Suppressor macrophage treated with lipopolysaccharide for 1 hour (primary cell): ENCODE data around the gene FN1.

Experiments
- DNase-seq, 3 donors: peaks; one replicate each; pipeline ENCODE4 v3.0.0-alpha.2; 2020 to 2022

The FN1 gene

DNA sequence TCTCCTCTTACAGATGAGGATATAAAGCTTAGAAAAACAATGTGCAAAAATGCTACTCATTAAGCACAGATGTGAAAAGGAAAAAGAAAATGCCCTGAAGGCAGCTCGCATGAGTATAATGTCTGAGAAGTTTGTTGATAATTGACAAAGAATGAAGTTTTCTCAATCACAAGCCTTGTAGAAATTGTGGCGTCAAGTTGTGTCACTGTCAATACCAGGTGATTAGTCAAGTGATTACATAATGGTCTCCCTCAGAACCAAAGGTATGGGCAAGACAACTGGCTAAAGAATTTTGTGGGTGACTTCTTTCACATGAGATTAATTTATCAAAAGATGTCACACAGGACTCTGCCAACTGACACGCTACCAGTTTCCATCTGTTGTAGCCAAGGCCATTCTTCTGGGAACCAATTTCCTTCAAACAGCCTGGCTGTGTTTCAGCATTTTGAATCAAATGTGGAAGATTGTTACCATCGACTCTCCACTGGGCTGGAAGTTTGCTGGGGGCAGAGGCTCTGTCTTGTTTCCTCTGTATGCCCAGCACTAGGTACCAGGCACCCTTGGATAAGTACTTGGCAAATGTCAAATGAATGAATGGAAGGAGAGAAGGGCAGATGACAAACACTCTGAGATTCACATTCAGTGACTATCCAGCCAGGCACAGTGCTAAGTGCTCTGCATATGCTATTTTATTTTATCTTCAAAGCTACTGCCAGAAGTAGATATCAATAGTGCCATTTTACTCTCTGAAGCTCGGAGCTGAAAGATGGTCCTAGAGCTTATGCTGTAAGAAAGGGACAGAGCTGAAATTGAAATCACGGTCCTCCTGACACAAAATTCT lies 5.9 kb upstream of the FN1 start:
- DNase-seq, result no peak

DNA sequence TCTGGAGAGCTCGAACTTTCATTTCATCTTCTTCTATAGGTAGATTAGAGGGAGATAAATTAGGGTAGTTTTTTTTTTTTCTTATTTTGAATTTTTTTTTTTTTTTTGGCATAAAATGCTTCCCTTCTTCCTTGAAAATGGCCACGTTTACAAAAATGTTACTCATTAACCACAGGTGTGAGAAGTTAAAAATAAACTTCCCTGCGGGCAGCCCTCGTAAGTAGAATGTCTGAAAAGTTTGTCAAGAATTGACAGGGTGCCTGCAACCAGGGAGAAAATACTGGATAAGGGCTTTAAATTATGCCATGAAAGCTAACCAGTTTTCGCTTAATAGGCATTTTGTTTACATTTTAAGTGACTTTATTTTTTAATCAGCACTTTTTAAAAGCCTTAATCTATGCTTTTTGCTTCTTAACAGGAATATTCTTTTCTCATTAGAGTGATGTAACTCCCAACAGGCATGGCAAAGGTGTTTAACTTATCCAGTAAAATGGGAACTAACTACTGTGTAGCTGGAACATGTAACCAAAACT lies 4.2 kb upstream of the FN1 start:
- DNase-seq, result no peak

DNA sequence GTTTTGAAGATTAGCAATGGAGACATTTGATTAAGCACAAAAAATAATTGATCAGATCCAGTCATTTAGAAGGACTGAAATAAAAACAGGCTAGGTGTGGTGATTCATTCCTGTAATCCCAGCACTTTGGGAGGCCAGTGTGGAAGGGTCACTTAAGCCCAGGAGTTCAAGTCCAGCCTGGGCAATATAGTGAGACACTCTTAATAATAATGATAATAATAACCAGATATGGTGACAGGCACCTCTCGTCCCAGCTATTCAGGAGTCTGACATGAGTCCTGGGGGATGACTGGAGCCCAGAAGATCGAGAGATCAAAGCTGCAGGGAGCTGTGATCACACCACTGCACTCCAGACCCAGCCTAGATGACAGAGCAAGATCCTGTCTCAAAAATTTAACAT lies 3.5 kb upstream of the FN1 start:
- no peak for DNase-seq

DNA sequence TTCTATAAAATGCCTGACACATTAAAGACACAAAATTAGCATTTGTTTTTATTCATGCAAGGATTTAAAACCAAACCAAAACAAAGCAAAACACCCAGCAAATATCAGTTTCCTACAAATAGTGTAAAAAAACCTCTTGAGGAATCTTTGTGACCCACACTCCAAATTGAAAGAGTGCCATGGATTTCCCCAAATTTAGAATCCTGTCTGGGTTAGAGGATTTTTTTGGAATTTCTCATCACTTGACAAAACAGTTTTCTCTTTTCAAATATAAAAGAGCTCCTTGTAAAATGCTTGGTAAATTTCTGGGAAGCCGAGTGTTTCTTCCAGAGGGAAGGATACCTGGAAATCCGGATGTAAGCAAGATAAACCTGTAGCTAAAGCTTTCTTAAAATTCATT lies 1.7 kb upstream of the FN1 start:
- no peak for DNase-seq

DNA sequence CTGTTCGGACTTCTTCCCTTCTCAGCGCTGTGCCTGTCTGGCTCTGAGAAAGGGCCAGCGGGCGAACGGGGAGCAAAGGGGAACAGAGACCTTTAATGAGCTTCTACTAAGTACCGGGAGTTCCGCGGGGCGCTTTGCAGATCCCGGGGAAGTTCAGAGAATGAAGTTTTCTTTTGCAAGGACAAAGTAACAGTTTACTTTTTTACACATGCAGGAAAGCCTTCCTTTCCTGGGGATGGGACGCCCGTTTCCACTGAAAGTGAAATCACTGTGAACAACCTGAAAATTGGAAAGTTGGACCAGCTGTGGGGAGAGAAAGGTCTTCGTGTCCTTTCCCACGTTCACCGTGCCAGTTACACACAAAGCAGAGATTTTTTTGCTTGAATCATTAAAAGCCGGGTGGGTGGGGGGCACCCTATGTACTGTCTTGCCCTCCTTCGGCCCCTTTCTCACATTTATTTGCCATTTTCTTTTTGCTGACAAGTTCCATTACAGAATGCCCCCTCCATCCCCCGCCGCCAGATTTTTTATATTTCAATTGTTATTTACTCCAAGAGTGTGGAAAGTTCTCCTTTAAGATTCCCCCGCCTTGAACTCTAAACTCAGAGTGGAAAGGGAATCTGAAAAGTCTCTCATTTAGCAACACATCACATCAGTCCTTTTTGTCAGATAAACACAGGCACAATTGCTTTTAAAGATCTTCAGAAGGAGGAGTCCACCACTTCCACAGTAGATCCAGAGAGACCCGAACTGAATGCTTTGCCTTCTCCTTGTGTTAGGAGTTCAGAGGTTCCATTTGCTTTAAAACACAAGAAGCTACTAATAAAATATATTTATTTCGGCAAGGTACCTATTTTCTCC lies 1.1 kb upstream of the FN1 start:
- DNase-seq, result peak; percentile 57 to 72 (median 62)

DNA sequence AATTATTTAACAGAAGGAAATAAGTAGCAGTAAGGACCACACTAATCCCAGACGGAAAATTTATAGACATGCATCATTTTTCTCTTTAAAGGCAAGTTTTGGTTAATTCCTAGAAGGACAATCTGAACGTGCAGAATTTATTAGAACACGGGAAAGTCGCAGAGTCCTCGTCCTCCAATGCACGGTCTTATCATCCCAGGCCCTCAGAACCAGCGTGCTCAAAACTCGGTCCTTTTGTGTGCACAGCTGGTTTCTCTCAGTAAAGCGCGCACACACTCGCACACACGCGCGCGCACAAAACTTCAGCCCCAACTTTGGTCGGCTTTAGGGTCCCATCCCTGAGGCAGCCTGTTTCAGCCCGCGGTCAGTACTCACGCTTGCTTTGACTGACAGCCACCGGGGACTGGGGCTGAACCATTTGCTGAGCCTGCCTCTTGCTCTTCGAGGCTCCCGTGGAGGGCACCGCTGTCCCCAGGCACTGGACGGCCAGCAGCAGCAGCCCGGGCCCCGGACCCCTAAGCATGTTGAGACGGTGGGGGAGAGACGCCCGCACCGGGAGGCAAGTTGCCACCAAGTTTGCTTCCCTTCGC lies 493 bp downstream of the FN1 start:
- DNase-seq, result peak in 1 of 3 donors; percentile 35

DNA sequence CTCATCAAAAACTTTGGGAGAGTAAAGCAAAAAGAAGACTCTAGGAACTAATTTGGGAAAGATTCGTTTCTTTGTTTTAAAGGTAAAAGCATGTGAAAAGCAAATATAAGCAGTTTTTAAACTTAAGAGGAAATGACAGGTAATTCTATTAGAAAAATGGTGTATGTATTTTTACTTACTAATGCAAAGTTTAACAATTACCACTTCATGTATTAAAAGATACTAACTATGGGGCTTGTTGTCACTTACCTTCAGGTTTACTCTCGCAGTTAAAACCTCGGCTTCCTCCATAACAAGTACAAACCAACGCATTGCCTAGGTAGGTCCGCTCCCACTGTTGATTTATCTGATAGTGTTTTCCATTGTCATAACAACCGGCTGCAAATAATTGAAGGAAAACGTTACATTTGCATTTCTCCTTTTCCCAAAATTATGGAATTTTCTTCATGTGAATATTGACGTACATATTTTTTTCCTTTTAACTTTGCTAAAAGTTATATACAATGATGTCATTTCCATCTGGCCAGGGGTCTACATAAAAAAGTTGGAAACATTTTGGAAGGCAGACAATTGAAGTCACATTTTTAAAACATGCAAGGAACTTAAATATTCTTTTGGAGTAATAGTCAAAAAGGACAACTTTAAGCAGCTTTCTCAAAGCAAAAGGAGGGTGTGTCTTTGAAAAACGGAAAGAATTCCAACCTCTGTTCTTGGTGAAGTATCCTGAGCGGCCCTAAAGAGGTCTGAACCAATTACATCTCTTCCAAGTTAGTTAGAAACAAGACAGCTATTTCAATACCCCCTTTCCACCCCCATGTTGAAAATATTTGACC lies 1.2 kb downstream of the FN1 start:
- no peak for DNase-seq

DNA sequence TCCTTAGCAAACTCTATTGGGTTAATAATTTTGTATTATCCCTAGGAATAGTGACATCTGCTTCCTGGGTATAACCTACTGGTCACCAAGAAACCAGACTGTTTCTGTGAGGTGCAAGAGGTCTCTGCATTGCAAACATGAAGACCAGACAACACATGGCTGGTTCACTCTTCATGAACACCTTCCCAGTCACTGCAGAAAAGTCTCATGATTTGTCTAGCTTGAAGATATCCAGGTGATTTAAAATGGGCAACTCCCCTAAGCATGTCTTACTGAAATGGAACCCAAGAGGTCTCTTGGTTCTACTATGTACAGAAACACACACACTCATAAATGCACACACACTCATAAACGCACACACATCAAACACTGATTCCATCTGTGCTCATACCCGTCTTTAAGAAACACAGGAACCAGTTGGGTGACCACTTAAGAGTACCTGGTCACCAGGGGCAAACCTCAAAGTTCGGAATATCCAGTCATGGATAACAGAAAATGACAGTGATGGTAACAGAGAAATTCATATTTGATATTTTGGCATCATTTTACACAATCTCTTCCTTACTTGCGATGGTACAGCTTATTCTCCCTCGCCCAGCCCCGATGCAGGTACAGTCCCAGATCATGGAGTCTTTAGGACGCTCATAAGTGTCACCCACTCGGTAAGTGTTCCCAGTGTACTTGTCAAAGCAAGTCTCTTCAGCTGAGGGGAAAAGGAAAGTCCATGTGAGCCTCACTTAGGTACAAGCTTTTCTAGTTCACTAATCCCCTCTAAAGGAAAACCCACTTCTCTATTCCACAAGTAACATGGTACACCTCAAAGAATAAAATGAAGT lies 2.9 kb downstream of the FN1 start:
- no peak for DNase-seq

DNA sequence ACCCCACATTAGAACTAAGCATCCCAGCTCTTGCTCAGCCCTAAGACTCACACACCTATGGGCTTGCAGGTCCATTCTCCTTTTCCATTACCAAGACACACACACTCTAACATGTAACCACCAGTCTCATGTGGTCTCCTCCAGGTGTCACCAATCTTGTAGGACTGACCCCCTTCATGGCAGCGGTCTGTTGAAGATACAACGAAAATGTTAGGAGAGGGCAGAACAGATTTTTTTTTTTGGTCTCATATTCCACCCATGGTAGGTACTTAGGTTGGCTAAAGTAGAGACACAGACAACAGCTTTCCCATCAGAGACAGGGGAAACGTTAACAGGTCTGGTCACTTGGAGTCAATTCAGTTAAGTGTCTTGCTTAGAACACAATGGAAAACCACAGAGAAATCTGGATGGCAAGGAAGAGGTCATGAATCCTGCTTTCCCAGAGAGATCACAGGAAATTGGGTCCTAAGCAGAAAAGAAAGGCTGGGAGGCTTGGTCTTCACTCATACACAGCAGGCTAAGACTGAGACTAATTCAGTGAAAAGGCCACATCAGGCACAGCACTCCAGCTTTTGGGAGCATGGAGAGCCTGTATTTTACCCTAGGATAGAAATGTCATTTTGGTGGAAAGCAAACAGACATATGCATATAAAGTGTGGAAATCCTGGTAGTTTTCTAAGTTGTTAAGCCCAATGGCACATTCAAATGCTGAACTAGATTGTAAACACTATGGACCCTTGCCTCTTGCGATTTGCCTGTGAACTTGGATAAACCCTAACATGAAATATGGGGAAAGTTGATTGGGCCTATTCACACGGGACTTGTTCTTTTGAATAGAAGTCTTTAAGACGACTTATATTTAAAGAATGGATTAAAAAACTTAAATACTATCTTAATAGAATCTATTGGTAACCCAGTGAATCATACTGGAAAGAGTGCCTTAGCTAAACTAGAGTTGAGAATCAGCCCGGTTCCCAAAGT lies 3.8 kb downstream of the FN1 start:
- no peak for DNase-seq

DNA sequence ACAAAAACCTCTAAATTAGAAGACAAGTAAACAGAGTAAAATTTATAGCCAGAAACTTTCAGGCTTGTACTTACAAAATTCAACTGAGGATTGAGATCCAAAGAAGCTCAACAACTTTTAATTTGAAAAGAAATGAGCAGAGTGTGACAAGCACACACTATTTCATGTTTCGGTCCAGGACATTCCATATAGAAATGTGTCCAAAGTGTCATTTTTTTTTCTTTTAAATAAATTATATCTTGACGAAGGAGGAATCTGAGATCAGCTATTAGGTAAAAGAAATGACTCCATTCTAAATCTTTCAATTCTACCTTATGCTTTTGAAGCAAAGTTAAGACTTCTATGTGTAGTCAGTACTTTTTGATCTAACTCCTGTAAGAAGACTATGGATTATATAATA lies 4.6 kb downstream of the FN1 start:
- DNase-seq, result no peak

DNA sequence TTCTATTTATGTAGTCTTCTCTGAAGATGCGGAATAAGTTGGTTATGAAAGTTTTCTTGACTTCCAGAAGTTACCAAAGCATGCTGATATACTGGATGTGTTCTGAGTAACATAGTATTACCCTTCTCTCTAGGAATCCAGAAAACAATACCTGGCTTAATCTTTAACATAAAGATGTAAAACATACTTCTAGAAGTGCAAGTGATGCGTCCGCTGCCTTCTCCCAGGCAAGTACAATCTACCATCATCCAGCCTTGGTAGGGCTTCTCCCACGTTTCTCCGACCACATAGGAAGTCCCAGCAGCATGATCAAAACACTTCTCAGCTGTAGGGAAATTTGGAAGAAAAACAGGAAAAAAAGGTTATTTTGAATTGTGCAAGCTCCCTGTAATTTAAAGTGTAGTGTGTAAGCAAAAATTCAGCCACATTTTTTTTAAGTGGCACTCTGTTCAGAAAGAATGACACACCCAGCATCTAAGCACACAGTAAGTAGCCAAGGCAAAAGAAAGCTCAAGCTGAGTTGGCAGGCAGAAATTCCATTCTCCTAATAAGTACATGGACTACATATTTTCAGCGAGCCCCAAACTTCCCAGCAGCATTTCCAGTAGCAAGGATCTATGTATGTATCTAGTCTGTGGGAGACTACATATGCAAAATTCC lies 5.2 kb downstream of the FN1 start:
- DNase-seq, result peak; percentile 36 to 73 (median 40)

DNA sequence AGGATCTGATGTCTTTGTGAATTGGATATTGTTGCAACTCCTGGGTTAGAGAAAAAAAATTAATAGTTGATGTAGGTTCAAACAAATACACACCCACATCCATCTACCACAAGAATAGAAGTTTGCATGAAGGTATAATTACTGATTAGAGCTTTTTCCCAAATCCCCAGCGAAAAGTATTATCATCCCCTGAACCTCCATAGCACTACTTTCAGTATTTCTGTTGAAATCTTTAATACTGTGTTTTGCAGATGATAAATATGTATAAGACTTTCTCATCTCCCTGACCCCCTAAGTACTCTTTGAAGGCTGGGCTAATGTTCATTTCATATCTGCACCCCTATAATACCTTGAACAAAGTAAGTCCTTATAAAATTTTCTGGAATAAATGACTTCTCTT lies 6.4 kb downstream of the FN1 start:
- no peak for DNase-seq

DNA sequence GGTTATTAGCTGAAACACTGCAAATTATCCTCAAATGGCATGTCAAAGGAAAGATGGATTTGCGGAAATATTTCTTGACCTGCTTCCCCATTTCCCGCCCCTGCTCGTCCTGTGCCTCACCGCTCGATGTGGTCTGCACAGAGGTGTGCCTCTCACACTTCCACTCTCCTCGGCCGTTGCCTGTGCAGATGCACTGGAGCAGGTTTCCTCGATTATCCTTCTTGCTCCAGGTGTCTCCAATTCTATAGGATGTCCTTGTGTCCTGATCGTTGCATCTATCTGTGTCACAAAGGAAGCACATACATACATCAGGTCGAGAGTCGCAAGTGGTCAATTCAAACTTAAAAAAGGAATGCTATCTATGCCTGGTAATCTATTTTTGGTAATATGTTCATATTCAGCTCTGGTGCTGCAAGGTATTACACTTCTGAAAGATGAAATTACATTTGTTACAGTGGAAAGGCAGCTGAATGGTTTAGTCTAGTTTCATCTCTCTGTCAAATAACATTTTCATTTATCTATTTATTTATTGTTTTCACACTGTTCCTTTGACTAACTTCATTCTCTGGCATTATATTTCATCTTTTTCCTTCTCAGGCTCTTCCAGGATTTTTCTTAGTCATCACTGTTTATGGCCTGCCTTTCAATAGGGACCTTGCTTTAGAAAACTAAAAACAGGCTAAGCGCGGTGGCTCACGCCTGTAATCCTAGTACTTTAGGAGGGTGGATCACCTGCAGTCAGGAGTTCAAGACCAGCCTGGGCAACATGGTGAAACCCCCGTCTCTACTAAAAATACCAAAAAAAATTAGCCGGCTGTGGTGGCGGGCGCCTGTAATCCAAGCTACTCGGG lies 7.6 kb downstream of the FN1 start:
- no peak for DNase-seq

DNA sequence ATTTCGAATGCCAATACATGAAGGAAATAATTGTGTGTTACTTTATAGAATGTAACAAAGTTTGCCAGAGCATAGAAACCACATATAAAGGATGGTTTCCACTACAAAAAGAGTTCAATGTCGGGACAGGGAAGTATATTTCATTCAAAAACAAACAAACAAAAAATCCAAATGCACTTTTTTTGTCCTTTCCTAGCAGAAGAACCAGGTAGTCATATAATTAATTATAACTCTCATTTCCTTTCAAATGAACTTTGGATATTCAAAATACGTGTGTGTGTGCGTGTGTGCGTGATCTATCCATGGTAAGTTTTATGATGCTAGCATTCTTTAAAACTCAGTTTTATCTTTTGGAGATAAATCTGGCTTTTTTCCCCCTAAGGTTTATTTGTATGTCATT lies 8.3 kb downstream of the FN1 start:
- DNase-seq, result no peak

DNA sequence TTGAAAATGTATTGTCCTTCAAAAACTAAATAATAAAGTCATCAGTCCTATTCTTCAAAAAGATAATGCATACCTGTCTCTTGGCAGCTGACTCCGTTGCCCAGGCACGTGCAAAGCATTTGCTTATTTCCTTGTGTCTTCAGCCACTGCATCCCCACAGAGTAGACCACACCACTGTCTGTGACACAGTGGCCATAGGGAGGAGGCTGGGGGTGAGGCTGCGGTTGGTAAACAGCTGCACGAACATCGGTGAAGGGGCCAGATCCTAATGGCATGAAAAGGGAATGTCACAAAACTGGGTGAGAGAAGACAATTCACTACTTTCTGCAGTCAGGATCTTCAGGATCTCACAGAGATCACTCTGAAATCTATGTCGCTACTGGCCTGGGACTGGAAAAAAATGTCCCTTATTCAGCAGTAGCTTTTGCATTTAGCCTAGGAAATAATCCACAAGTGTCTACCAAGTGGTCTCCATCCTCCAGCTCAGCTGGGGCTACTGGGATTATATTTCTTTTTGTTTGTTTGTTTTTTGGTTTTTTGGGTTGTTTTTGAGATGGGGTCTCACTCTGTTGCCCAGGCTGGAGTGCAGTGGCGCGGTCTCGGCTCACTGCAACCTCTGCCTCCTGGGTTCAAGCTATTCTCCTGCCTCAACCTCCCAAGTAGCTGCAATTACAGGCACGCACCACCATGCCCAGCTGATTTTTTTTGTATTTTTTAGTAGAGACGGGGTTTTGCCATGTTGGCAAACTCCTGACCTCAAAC lies 10.7 kb downstream of the FN1 start:
- DNase-seq, result no peak

DNA sequence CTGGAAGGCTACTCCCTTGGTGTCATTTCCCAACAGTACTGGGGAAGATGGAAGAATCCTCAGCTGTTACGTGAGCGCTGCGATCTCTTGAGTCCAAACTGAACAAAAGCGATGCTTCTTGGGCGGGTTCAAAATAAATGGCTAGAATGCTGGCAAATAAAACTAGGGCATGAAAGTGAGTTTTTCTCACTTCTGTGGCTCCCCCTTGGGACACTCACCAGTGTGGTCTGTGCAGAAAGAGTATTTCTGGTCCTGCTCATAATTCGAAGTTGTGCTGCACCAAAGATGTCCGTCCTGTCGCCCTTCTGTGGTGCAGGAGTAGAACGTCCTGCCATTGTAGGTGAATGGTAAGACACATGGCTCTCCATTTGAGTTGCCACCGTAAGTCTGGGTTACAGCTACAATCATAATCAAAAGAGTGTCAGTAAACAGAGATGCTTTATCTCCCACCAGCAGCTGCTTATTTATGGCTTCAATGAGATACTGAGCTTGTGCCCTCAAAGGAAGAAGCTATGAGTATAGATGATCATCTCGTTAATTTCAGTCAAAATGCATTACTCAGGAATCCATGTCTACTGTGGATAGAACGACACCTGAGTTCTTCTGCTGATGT lies 11.8 kb downstream of the FN1 start:
- no peak for DNase-seq

DNA sequence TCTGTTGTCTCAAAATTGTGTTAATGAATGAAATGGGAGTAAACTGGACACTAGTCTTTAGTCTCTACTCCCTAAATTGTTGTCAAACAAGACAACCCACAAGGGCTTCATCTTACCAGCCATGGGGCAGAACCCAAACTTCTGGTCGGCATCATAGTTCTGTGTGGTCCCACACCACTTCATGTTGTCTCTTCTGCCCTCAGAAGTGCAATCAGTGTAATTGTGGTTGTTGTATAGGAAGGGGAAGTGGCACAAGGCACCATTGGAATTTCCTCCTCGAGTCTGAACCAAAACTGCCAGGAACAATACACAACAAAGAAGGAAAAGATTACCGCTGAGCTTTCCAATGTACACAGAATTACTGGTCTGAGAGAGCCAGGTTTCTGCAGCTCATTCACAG lies 12.6 kb downstream of the FN1 start:
- DNase-seq, result peak; percentile 36 to 45 (median 39)

DNA sequence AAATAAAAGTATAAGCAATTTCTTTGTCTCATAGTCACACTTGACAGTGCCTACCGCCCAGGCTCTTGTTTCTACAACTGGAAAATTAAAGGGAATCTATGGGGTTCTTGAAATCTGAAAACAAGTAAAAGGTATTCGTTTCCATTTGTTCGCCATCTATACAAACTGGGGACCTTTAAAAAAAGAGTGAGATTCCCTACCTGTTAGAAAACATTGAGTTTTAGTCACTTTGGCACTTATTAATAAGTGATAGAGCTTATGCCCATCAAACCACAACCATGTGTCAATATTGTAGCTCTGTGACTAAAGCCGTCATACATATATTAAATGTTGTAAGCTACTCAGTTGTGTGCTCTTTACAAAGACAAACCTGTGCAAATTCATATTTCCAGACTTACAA lies 13.2 kb downstream of the FN1 start:
- no peak for DNase-seq
